Hindlimb muscle (tissue), 1 donor: ENCODE results near the gene SMIM45.
"Not testable (repeated sequence)": the region's sequence is repeated elsewhere in the genome, so short reads cannot be mapped to it uniquely, and the experiment has no call there.

Experiments
- DNase-seq: peaks from one replicate; pipeline ENCODE4 v3.0.0-alpha.2; 2013

SMIM45 gene

GRCh38 chr22:41935015-41935351 lies 17.0 kb upstream of the SMIM45 start:
- DNase-seq: no peak

GRCh38 chr22:41935509-41935908 lies 16.4 kb upstream of the SMIM45 start:
- DNase-seq: no peak

- no peak for DNase-seq
These were observed 15.1 kb upstream of the SMIM45 start for GRCh38 chr22:41936894-41937169.

- no peak for DNase-seq
These were observed 11.7 kb upstream of the SMIM45 start for GRCh38 chr22:41939981-41940831.

- DNase-seq: peak; percentile 84
These were observed 10.9 kb upstream of the SMIM45 start for GRCh38 chr22:41940832-41941765.

- DNase-seq: no peak
These were observed 8.2 kb upstream of the SMIM45 start for GRCh38 chr22:41943661-41944209.

- peak; percentile 94 for DNase-seq
These were observed 5.1 kb upstream of the SMIM45 start, which contains the start of gene CENPM for GRCh38 chr22:41946629-41947423. CENPM (minus strand) TSS chr22:41947152; CDS start chr22:41947076, 76 bp downstream.

GRCh38 chr22:41947424-41948080 lies 4.4 kb upstream of the SMIM45 start:
- no peak for DNase-seq

- DNase-seq: no peak
These were observed 3.8 kb upstream of the SMIM45 start for GRCh38 chr22:41948142-41948541.

- not testable (repeated sequence) for DNase-seq
These were observed 3.0 kb upstream of the SMIM45 start for GRCh38 chr22:41948928-41949296.

GRCh38 chr22:41949297-41949965 lies 2.5 kb upstream of the SMIM45 start:
- DNase-seq: no peak

GRCh38 chr22:41952713-41953112 lies 763 bp downstream of the SMIM45 start:
- no peak for DNase-seq

GRCh38 chr22:41957941-41958556 lies 6.1 kb downstream of the SMIM45 start:
- DNase-seq: no peak

- no peak for DNase-seq
These were observed 11.6 kb downstream of the SMIM45 start for GRCh38 chr22:41963453-41964111.

GRCh38 chr22:41964112-41964491 lies 12.2 kb downstream of the SMIM45 start:
- no peak for DNase-seq

- no peak for DNase-seq
These were observed 14.3 kb downstream of the SMIM45 start for GRCh38 chr22:41966225-41966606.

- DNase-seq: peak; percentile 40
These were observed 14.8 kb downstream of the SMIM45 start for GRCh38 chr22:41966607-41967240.

GRCh38 chr22:41968601-41969000 lies 16.7 kb downstream of the SMIM45 start:
- DNase-seq: no peak

GRCh38 chr22:41969110-41969646 lies 17.2 kb downstream of the SMIM45 start, which contains the start of gene SEPTIN3:
SEPTIN3 (plus strand) TSS chr22:41969443; CDS start chr22:41971493, 2,050 bp downstream.
- no peak for DNase-seq

- DNase-seq: no peak
These were observed 18.7 kb downstream of the SMIM45 start for GRCh38 chr22:41970601-41971000.
